Sigmoid colon (tissue), 4 donors: ENCODE results near the gene ATP2B2.

Experiments
- EP300 ChIP-seq, 4 donors: sonication (generic); formaldehyde crosslinking; IDR thresholded peaks; one replicate each; pipeline ENCODE4 v1.6.1; 2017; ENCODE audit warnings: antibody characterized with exemption in 4 of 4
- POLR2A ChIP-seq, 2 donors: fragments of 450-650 bp; IDR thresholded peaks; one replicate each; pipeline ENCODE4 v1.6.1; 2016; ENCODE audit warnings: antibody characterized with exemption in 2 of 2, mild to moderate bottlenecking in 2 of 2, moderate library complexity in 2 of 2
- POLR2AphosphoS5 ChIP-seq, 4 donors: sonication (generic); formaldehyde crosslinking; IDR thresholded peaks; one replicate each; pipeline ENCODE4 v1.6.1; 2017; ENCODE audit warnings: antibody characterized with exemption in 4 of 4
- TF ChIP-seq, protein P1 (sequence below), 4 experiments: fragments of 450-650 bp in 3 of 4; fragments of 200-600 bp in 1 of 4; IDR thresholded peaks; one replicate each; pipeline ENCODE4 v1.5.1; 2016 to 2019; ENCODE audit warnings: antibody characterized with exemption in 4 of 4, mild to moderate bottlenecking in 3 of 4, moderate library complexity in 2 of 4

DNA sequence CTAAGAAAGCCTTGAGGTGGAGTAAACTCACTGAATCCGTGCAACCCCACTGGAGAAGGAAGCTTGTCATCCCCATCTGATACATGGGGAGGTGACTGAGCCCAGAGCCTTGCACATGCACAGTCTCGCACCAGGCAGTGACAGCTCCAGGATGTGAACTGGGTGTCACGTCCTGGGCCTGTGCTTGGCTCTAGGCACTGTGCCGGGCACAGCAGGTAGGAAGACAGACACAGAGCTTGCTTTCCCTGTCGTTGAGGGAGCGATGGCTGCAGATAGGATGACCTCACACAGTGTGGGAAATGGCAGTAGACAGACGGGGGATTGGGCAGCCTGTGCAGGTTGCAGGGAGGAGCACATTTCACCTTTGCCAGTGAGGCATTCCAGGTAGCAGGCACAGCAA is 12.2 kb upstream of the ATP2B2 start:
- TF ChIP-seq, protein P1, sequence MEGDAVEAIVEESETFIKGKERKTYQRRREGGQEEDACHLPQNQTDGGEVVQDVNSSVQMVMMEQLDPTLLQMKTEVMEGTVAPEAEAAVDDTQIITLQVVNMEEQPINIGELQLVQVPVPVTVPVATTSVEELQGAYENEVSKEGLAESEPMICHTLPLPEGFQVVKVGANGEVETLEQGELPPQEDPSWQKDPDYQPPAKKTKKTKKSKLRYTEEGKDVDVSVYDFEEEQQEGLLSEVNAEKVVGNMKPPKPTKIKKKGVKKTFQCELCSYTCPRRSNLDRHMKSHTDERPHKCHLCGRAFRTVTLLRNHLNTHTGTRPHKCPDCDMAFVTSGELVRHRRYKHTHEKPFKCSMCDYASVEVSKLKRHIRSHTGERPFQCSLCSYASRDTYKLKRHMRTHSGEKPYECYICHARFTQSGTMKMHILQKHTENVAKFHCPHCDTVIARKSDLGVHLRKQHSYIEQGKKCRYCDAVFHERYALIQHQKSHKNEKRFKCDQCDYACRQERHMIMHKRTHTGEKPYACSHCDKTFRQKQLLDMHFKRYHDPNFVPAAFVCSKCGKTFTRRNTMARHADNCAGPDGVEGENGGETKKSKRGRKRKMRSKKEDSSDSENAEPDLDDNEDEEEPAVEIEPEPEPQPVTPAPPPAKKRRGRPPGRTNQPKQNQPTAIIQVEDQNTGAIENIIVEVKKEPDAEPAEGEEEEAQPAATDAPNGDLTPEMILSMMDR (IDR thresholded peaks at IDR 0.05) = no peak
- TF ChIP-seq POLR2AphosphoS5 (IDR thresholded peaks at IDR 0.05) (no peak), POLR2A (IDR thresholded peaks at IDR 0.05) (no peak), EP300 (IDR thresholded peaks at IDR 0.05) (no peak)
